Fibroblast of mammary gland (primary cell): Measurements from ENCODE around the gene SLC12A6.

Source experiments
- DNase-seq: peaks from one replicate; pipeline ENCODE4 v3.0.0-alpha.2; 2010; ENCODE audit warnings: low read depth
- H3K4me3 ChIP-seq: 2 replicates; pipeline ENCODE4 v1.5.1; 2011; ENCODE audit warnings: low read depth, mild to moderate bottlenecking, low read length, moderate library complexity; ENCODE audit not compliant: control insufficient read depth
- TF ChIP-seq, protein P1 (sequence below): conservative IDR thresholded peaks from 2 replicates; pipeline ENCODE4 v1.5.1; 2011; ENCODE audit warnings: low read depth, low read length, inconsistent platforms; ENCODE audit not compliant: control insufficient read depth, insufficient read depth

SLC12A6 gene

DNA sequence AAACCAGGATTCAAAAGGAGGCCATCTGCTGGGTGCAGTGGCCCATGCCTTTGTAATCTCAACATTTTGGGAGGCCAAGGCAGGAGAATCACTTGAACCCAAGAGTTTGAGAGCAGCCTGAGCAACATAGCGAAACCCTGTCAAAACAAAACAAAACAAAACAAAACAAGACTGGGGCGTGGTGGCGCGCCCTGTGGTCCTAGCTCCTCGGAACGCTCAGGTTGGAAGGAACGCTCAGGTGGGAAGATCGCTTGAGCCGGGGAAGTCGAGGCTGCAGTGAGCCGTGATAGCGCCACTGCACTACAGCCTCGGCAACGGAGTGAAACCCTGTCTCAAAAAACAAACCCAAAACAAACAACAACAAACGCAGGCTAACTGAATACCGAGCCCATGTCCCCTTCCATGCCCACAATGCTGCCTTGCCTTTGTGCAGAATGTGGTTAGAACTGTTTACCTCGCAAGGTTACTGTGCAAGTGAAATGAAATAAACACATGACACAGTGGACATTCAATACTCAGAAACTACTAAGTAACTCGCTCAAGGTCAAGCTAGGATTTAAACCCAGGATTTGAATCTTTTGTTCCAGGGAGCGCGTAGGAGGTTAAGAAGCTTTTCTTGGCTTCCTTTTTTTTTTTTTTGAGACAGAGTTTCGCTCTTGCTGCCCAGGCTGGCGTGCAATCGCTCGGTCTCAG is 113.5 kb downstream of the SLC12A6 start:
- TF ChIP-seq, protein P1, sequence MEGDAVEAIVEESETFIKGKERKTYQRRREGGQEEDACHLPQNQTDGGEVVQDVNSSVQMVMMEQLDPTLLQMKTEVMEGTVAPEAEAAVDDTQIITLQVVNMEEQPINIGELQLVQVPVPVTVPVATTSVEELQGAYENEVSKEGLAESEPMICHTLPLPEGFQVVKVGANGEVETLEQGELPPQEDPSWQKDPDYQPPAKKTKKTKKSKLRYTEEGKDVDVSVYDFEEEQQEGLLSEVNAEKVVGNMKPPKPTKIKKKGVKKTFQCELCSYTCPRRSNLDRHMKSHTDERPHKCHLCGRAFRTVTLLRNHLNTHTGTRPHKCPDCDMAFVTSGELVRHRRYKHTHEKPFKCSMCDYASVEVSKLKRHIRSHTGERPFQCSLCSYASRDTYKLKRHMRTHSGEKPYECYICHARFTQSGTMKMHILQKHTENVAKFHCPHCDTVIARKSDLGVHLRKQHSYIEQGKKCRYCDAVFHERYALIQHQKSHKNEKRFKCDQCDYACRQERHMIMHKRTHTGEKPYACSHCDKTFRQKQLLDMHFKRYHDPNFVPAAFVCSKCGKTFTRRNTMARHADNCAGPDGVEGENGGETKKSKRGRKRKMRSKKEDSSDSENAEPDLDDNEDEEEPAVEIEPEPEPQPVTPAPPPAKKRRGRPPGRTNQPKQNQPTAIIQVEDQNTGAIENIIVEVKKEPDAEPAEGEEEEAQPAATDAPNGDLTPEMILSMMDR = no peak
- DNase-seq = no peak
- H3K4me3 ChIP-seq = peak overlapping the region; percentile 99

DNA sequence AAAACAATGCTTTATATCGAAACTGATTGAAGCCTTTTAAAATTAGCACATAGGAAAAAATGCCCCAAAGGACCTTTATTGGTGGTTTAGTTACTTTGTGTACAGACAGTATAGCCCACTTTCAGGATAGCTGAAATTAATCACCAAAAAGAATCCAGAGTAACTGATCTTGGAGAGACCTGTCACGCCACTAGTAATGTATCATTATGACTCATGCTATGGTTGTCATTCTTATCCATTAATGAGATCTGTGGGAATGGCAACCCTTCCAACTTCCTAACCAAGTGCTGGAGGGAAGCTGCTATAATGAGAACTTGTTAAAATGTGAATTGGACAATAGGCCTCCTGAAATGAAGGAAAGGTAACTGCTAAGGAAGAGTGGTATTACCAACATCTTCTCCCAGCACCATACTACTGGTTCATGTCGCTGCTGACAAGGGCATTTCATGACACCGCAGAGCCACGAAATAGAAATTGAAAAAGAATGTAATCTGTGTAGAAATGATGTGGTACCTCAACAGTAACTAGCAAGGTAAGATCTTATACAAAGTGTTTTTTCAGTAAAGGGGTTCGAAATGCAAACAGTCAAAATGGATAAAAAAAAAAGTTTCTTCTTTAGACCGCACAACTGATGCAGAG is 119.9 kb downstream of the SLC12A6 start:
- TF ChIP-seq, protein P1 = no peak
- H3K4me3 ChIP-seq = no peak overlapping the region
- peak; percentile 68 for DNase-seq

DNA sequence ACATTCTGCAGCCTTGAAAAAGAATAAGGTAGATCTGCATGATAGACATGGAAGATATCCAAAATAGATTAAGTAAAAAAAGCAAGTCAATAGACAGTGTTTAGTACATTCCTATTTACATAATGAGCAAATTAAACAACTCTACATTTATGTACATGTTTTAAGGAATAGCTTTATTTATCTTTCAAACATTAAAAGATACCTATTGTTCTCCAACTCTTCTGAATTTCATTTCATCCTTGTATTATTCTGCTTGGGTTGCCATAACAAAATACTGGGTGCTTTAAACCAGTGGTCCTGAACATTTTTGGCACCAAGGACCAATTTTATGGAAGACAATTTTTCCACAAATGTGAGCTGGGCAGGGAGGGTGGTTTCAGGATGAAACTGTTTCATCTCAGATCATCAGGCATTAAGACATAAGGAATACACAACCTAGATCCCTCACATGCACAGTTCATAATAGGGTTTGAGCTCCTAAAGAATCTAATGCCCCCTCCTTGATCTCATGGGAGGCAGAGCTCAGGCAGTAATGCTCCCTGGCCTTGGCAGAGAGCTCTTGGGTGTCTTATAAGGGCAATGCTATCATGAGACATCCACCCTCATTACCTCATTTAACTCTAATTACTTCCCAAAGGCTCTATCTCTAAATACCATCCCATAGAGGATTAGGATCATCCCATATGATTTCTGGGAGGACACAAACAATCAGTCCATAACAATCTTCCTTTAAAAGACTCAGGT is 120.9 kb downstream of the SLC12A6 start:
- TF ChIP-seq, protein P1 = no peak

DNA sequence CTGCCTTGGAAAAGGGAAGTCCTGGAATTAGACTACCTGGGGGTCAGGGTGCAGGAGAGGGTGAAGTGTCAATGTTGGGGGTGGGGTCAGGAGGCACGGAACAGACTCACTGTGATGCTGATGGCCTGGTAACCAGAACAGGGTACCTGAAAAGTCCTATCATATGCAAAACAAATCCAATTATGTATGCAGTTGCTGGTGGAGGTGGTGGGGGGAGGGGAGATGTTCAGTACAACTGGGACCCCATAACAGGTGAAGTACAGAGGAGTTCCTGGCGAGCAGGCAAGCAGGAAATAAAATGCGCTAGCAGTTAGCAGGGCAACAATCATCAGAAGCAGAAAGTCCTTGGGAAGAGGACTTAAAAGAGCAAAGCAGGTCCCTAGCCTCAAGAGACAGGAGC is 123.4 kb downstream of the SLC12A6 start:
- no peak for DNase-seq
- TF ChIP-seq, protein P1 = no peak
- H3K4me3 ChIP-seq = no peak overlapping the region

More for the DNA sequence above, 120.9 kb downstream of the SLC12A6 start:
- H3K4me3 ChIP-seq = no peak overlapping the region
- no peak for DNase-seq

DNA sequence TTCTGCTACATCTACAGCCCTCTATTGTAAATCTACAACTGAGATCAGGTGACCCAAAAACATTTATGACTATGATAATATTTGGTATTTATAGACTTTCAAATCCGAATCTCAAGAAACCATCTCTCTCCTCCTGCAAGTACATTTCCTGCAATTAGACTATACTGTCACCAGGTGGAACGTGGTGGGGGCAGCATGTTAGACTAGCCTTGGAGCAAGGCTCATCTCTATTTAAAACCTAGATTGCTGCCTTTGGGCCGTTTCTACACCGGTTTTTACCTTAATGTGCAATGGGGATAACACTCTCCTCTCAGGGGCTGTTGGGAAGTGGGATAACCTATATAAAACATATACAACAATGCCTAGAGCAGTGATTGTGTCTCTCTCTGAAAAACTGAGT is 123.9 kb downstream of the SLC12A6 start:
- TF ChIP-seq, protein P1 = no peak
- H3K4me3 ChIP-seq = no peak overlapping the region
- DNase-seq = no peak

DNA sequence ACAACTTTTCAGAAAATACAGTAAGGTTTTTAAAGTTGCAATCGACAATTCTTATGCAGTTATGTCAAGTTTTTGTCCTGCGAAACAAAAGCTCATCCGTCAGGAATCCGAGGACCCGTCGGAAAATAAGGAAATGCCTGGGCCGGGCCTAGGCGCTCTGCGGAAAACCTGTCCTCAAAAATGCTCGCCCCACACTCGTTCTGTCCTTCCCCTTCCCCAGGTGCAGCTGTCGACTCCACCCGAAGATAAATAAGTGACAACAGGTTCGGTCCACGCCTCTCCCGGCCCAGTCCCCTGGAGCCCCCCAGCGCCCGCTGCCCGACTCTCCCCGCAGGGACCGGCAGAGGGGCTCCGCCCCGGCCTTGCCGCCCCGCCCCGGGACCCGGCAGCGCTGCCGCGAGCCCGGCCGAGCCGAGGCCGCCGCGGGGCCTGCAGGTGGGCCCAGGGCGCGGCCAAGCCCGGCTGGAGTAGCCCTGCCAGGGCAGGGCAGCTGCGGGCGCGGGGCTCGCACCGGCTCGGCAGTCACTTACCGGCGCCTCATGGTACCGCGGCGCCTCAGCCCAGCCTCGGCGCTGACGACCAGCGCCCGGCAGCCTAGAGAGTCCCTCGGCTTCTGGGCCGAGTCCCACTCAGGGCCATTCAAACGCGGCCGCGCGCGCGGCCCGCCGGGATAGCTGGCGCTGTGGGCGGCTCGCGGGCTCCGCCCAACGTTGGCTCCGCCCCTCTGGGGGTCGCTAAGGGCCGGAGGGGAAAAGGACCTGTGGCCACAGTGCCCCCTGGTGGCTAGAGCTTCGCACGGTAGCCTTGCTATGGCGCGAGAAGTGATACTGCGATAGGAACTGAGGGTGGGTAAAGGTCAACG is 127.9 kb downstream of the SLC12A6 start, which contains the start of gene KATNBL1:
TSS of gene KATNBL1 (minus strand) at position 676 of the 862 bp plus-strand sequence. CDS start 46,420 bp downstream, outside the sequence.
- H3K4me3 ChIP-seq = peak within 1 kb of the TSS; percentile 82
- peak; percentile 89 for DNase-seq
- TF ChIP-seq, protein P1 = peak; percentile 85
